HCT116 (cell line): Measurements from ENCODE around the gene MEG3. TPM values are rescaled to one million over a fixed set of nuclear protein-coding genes. Genes with fewer than 3 reads are reported as not detected.

Source experiments
- ATAC-seq: fragments of 200-7000 bp; cut with Tn5 transposase; 2 replicates; pipeline ENCODE4 v1.9.1; 2020; ENCODE audit warnings: mild to moderate bottlenecking, moderate library complexity
- BruUV-seq: library from RNA; stranded (reverse); fragments of 400-500 nt; replicated peaks from 2 replicates; lab custom pipeline; 2021; lab: Mats Ljungman, UMichigan
- CTCF ChIA-PET: fragments of 300-600 bp; sonication (Branson Sonifier 250); formaldehyde crosslinking; loops from one replicate; lab custom pipeline; 2021; ENCODE audit warnings: antibody characterized with exemption; lab: Charles Lee
- POLR2A ChIA-PET: fragments of 300-600, 350-600 bp; sonication (Branson Sonifier 250); formaldehyde crosslinking; loops from one replicate; lab custom pipeline; 2021; ENCODE audit warnings: antibody characterized with exemption; lab: Charles Lee
- RAD21 ChIA-PET, 2 experiments: fragments of 300-600 bp; sonication (Branson Sonifier 250); formaldehyde crosslinking; loops; one replicate each; lab custom pipeline; 2023; ENCODE audit warnings: low total read pairs in 2 of 2; ENCODE audit not compliant: uncharacterized antibody in 2 of 2, unreplicated experiment in 2 of 2, low non-redundant PET in 1 of 2; lab: Charles Lee
- DNase-seq: peaks from one replicate; pipeline ENCODE4 v3.0.0-alpha.2; 2010; ENCODE audit warnings: low read depth, low spot score
- H2AFZ ChIP-seq: fragments of 200-600 bp; shearing (Covaris generic), sonication (generic); 2 replicates; pipeline ENCODE4 v1.6.1; 2017; ENCODE audit warnings: low read depth, mixed run types, mixed read lengths, antibody characterized with exemption, low read length; ENCODE audit not compliant: poor library complexity, severe bottlenecking
- H3K27ac ChIP-seq: 2 replicates; pipeline ENCODE4 v1.5.1; 2012; ENCODE audit warnings: low read depth, low read length
- H3K27me3 ChIP-seq: fragments of 200-600 bp; sonication (generic); 2 replicates; pipeline ENCODE4 v1.6.1; 2016; ENCODE audit warnings: mixed run types, low read length, mixed read lengths; ENCODE audit not compliant: insufficient read depth
- H3K36me3 ChIP-seq, 2 experiments: fragments of 200-500 bp in 1 of 2; fragments of 200-600 bp in 1 of 2; sonication (Bioruptor generic) in 1 of 2; sonication (generic) in 1 of 2; 2 replicates each; pipeline versions ENCODE4 v1.5.1 to v1.6.1; 2014 to 2016; ENCODE audit warnings: low read length in 2 of 2, inconsistent platforms in 1 of 2, mixed read lengths in 1 of 2, mixed run types in 1 of 2; ENCODE audit not compliant: insufficient read depth in 2 of 2, control insufficient read depth in 1 of 2
- H3K4me1 ChIP-seq, 2 experiments: fragments of 200-600 bp in 1 of 2; sonication (generic) in 1 of 2; 2 replicates each; pipeline versions ENCODE4 v1.5.1 to v1.6.1; 2012 to 2017; ENCODE audit warnings: low read length in 2 of 2, inconsistent platforms in 1 of 2, mild to moderate bottlenecking in 1 of 2, mixed read lengths in 1 of 2, mixed run types in 1 of 2, moderate library complexity in 1 of 2; ENCODE audit not compliant: insufficient read depth in 2 of 2, control insufficient read depth in 1 of 2
- H3K4me2 ChIP-seq: fragments of 200-600 bp; sonication (generic); 2 replicates; pipeline ENCODE4 v1.6.1; 2017; ENCODE audit warnings: mixed run types, low read length, mixed read lengths
- H3K4me3 ChIP-seq, 2 experiments: fragments of 200-600 bp in 1 of 2; sonication (generic) in 1 of 2; replicated peaks in 1 of 2; 2 replicates each; pipeline ENCODE4 v1.5.1; 2011 to 2016; ENCODE audit warnings: low read length in 2 of 2, control low read depth in 1 of 2, low read depth in 1 of 2, mild to moderate bottlenecking in 1 of 2, mixed read lengths in 1 of 2, mixed run types in 1 of 2
- H3K79me2 ChIP-seq: fragments of 200-600 bp; sonication (generic); 2 replicates; pipeline ENCODE4 v1.6.1; 2017; ENCODE audit warnings: mild to moderate bottlenecking, mixed run types, low read length, moderate library complexity, mixed read lengths; ENCODE audit not compliant: insufficient read depth
- H3K9ac ChIP-seq: fragments of 200-600 bp; sonication (generic); 2 replicates; pipeline ENCODE4 v1.6.1; 2016; ENCODE audit warnings: low read length, mixed read lengths
- H3K9me2 ChIP-seq: fragments of 200-600 bp; sonication (generic), shearing (Covaris generic); 2 replicates; pipeline ENCODE4 v1.6.1; 2017; ENCODE audit warnings: mixed run types, mild to moderate bottlenecking, moderate library complexity; ENCODE audit not compliant: insufficient read depth
- H3K9me3 ChIP-seq, 2 experiments: fragments of 200-500 bp in 1 of 2; fragments of 200-600 bp in 1 of 2; sonication (Bioruptor generic) in 1 of 2; sonication (generic) in 1 of 2; 2 replicates each; pipeline ENCODE4 v1.6.1; 2014 to 2017; ENCODE audit warnings: low read length in 2 of 2, mixed read lengths in 2 of 2, inconsistent platforms in 1 of 2, low read depth in 1 of 2, mild to moderate bottlenecking in 1 of 2, mixed run types in 1 of 2, moderate library complexity in 1 of 2; ENCODE audit not compliant: control insufficient read depth in 1 of 2, insufficient read depth in 1 of 2
- H4K20me1 ChIP-seq: fragments of 200-600 bp; sonication (generic), shearing (Covaris generic); 2 replicates; pipeline ENCODE4 v1.6.1; 2017; ENCODE audit warnings: mixed run types, mild to moderate bottlenecking, moderate library complexity; ENCODE audit not compliant: insufficient read depth
- CBX3 ChIP-seq: IDR thresholded peaks from 2 replicates; pipeline ENCODE4 v1.6.1; 2012; ENCODE audit warnings: low read depth
- CTCF ChIP-seq, 3 experiments: fragments of 200-600 bp in 1 of 3; sonication (generic) in 1 of 3; IDR thresholded peaks in 2 of 3; conservative IDR thresholded peaks in 1 of 3; 2 replicates each; pipeline ENCODE4 v1.5.1; 2012 to 2017; ENCODE audit warnings: low read depth in 2 of 3, low read length in 2 of 3, antibody characterized with exemption in 1 of 3, borderline replicate concordance in 1 of 3, control low read depth in 1 of 3, mild to moderate bottlenecking in 1 of 3, mixed read lengths in 1 of 3, mixed run types in 1 of 3, moderate library complexity in 1 of 3; ENCODE audit not compliant: insufficient read depth in 1 of 3
- EGR1 ChIP-seq: IDR thresholded peaks from 2 replicates; pipeline ENCODE4 v1.6.1; 2012; ENCODE audit warnings: low read depth
- ELF1 ChIP-seq: IDR thresholded peaks from 2 replicates; pipeline ENCODE4 v1.6.1; 2012; ENCODE audit warnings: low read depth, borderline replicate concordance
- JUND ChIP-seq: IDR thresholded peaks from 2 replicates; pipeline ENCODE4 v1.6.1; 2012
- MAX ChIP-seq: IDR thresholded peaks from 2 replicates; pipeline ENCODE4 v1.6.1; 2012
- POLR2AphosphoS5 ChIP-seq: IDR thresholded peaks from 2 replicates; pipeline ENCODE4 v1.6.1; 2011; ENCODE audit warnings: mild to moderate bottlenecking, low read depth, low read length, moderate library complexity
- SIN3A ChIP-seq: IDR thresholded peaks from 2 replicates; pipeline ENCODE4 v1.6.1; 2012; ENCODE audit warnings: low read depth
- SP1 ChIP-seq: IDR thresholded peaks from 2 replicates; pipeline ENCODE4 v1.6.1; 2012; ENCODE audit warnings: low read depth
- SRF ChIP-seq: IDR thresholded peaks from 2 replicates; pipeline ENCODE4 v1.6.1; 2012; ENCODE audit warnings: low read depth
- TCF7L2 ChIP-seq: IDR thresholded peaks from 2 replicates; pipeline ENCODE4 v1.7.0; 2011; ENCODE audit warnings: borderline replicate concordance, inconsistent platforms; ENCODE audit not compliant: insufficient read depth, insufficient read length; ENCODE audit errors: extremely low read depth
- intact Hi-C: fragments of 100-400 bp; cut with micrococcal nuclease; formaldehyde crosslinking; loops from 2 replicates; pipeline ENCODE4 v1.10.0; 2022
- total RNA-seq: library from RNA; stranded (reverse); gene quantifications from one replicate; pipeline ENCODE4 v1.2.1, GENCODE V29; 2021; ENCODE audit not compliant: unreplicated experiment
- TF ChIP-seq, protein P1 (sequence below): IDR thresholded peaks from 2 replicates; pipeline ENCODE4 v1.6.1; 2011; ENCODE audit warnings: mild to moderate bottlenecking, low read length, moderate library complexity; ENCODE audit not compliant: insufficient replicate concordance; ENCODE audit errors: extremely low read depth

The MEG3 gene
- total RNA-seq, 1 experiment from 2014 or later = 2.5 TPM

GRCh38 chr14:100827101-100828021, 1.4 kb downstream of the MEG3 start (continued):
- TF ChIP-seq, protein P1, sequence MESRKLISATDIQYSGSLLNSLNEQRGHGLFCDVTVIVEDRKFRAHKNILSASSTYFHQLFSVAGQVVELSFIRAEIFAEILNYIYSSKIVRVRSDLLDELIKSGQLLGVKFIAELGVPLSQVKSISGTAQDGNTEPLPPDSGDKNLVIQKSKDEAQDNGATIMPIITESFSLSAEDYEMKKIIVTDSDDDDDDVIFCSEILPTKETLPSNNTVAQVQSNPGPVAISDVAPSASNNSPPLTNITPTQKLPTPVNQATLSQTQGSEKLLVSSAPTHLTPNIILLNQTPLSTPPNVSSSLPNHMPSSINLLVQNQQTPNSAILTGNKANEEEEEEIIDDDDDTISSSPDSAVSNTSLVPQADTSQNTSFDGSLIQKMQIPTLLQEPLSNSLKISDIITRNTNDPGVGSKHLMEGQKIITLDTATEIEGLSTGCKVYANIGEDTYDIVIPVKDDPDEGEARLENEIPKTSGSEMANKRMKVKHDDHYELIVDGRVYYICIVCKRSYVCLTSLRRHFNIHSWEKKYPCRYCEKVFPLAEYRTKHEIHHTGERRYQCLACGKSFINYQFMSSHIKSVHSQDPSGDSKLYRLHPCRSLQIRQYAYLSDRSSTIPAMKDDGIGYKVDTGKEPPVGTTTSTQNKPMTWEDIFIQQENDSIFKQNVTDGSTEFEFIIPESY = no peak
- TF ChIP-seq, all 23 proteins: peak for 0

DNA sequence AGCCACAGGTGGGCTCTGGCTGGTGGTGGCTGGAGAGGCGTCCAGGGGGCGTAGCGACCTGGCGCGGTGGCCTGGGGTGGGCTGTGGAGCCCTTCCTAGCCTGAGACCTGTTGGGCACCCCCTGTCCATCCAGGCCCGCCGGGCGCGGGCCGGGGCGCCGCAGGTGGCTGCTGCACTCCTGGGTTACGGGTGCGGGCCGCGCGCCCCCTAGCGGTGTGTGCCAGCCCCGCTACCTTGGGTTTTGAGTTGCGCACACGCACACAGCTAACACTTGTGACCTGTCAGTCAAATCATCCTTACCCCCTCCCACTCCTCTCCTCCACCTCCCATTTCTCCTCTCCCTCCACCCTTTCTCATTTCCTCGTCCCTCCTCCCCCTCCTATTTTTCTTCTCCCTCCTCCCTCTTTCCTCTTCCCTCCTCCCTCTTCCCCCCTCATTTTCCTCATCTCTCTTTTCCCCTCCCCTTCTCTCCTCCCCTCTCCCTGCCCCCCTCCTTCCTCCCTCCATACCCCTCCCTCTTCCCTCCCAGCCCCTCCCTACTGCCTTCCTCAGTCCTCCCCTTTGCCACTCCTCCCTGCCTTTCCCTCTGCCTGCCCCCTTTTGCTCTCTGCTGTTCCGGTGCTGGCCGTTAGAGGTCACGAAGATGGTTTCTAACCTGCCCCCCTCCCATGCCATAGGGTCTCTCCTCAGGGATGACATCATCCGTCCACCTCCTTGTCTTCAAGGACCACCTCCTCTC, 2.3 kb downstream of the MEG3 start:
- no peaks in the 10 kb centered on the region for H3K79me2 ChIP-seq
- H3K36me3 ChIP-seq = no peaks in the 10 kb centered on the region
- CTCF ChIA-PET = no interaction called here

More for the DNA sequence above, 2.3 kb downstream of the MEG3 start:
- TF ChIP-seq SP1 = no peak
- TF ChIP-seq EGR1 = no peak
- no peak for TF ChIP-seq SIN3A
- no peak for TF ChIP-seq MAX
- no peak for TF ChIP-seq SRF
- no peak for TF ChIP-seq ELF1
- no peak for TF ChIP-seq TCF7L2
- no peak for TF ChIP-seq CTCF (IDR thresholded peaks at IDR 0.05 in 2 of 3, conservative IDR thresholded peaks at IDR 0.05 in 1 of 3; ENCODE audit: borderline replicate concordance in 1 of 3, insufficient read depth in 1 of 3, low read depth in 2 of 3, low read length in 2 of 3)
- no peak for TF ChIP-seq POLR2AphosphoS5
- TF ChIP-seq CBX3 = no peak
- TF ChIP-seq JUND = no peak
- TF ChIP-seq, all 23 proteins: peak for 0
- Histone ChIP-seq H3K27me3 (no peaks in the 10 kb centered on the region), H2AFZ (no peak overlapping the region), H3K27ac (no peak overlapping the region), H4K20me1 (no peaks in the 10 kb centered on the region), H3K9me3 (no peaks in the 10 kb centered on the region; a peak in 1 of 4 replicates), H3K9ac (no peak overlapping the region), H3K4me1 (no peaks in the 10 kb centered on the region), H3K4me3 (no peak overlapping the region), H3K9me2 (no peaks in the 10 kb centered on the region), H3K4me2 (no peak overlapping the region)
- ChIA-PET POLR2A (no interaction called here), RAD21 (no interaction called here)
- no peak for DNase-seq
- intact Hi-C loops = no loop called here
- no TSS peak for BruUV-seq
- ATAC-seq = no peak
